Measurements from ENCODE around the gene CCDC40. TPM values are rescaled to one million over a fixed set of nuclear protein-coding genes. Genes with fewer than 3 reads are reported as not detected.
"Not testable (repeated sequence)": the region's sequence is repeated elsewhere in the genome, so short reads cannot be mapped to it uniquely, and the experiment has no call there.

Gene CCDC40
- total and polyA plus RNA-seq, 12 donors: 2.1 to 15.7 (median 6.0) TPM

- Histone ChIP-seq H3K27ac (no peak overlapping the region), H3K27me3 (no peaks in the 10 kb centered on the region), H3K4me3 (no peak overlapping the region), H3K9me3 (replicated peaks in 1 of 3) (no peaks in the 10 kb centered on the region), H3K36me3 (replicated peaks in 1 of 2) (no peaks in the 10 kb centered on the region), H3K4me1 (replicated peaks in 1 of 2) (peaks cover 0 to 3% of the 10 kb centered on the region in 2 donors)
- no peak for DNase-seq
- WGBS, 4 donors: 85 to 100% (median 90%) methylated on average over 3 to 11 of the region's 11 CpGs
- no peak for TF ChIP-seq CTCF (IDR thresholded peaks at IDR 0.05)
- TF ChIP-seq POLR2A (IDR thresholded peaks at IDR 0.05): no peak
- intact Hi-C loops (cut with DNase I): no loop called here
Observed at GRCh38 chr17:80086616-80087015, 50.2 kb downstream of the CCDC40 start.

GRCh38 chr17:80087346-80088265, 51.2 kb downstream of the CCDC40 start:
- Histone ChIP-seq H3K9me3 (replicated peaks in 1 of 3) (no peaks in the 10 kb centered on the region), H3K36me3 (replicated peaks in 1 of 2) (no peaks in the 10 kb centered on the region), H3K27me3 (no peaks in the 10 kb centered on the region), H3K4me1 (replicated peaks in 1 of 2) (no peaks in the 10 kb centered on the region), H3K4me3 (no peak overlapping the region), H3K27ac (no peak overlapping the region)
- DNase-seq: no peak
- 80 to 85% (median 83%) methylated on average over 28 to 34 of the region's 34 CpGs for WGBS, 4 donors
- TF ChIP-seq CTCF (IDR thresholded peaks at IDR 0.05): no peak
- no peak for TF ChIP-seq POLR2A (IDR thresholded peaks at IDR 0.05)
- intact Hi-C loops (cut with DNase I): no loop called here

GRCh38 chr17:80089762-80090161, 53.3 kb downstream of the CCDC40 start:
- Histone ChIP-seq H3K27ac (no peak overlapping the region), H3K4me1 (replicated peaks in 1 of 2) (no peaks in the 10 kb centered on the region), H3K27me3 (no peaks in the 10 kb centered on the region), H3K4me3 (no peak overlapping the region), H3K9me3 (replicated peaks in 1 of 3) (no peaks in the 10 kb centered on the region), H3K36me3 (replicated peaks in 1 of 2) (no peaks in the 10 kb centered on the region)
- no peak for DNase-seq
- WGBS, 4 donors: 95 to 97% (median 95%) methylated on average over 16 of the region's 16 CpGs
- TF ChIP-seq POLR2A (IDR thresholded peaks at IDR 0.05): no peak
- TF ChIP-seq CTCF (IDR thresholded peaks at IDR 0.05): no peak
- intact Hi-C loops (cut with DNase I): no loop called here

GRCh38 chr17:80090164-80090563, 53.7 kb downstream of the CCDC40 start:
- 92 to 95% (median 93%) methylated on average over 25 to 44 of the region's 44 CpGs for WGBS, 4 donors
- H3K9me3 ChIP-seq (replicated peaks in 1 of 3); H3K4me1 ChIP-seq (replicated peaks in 1 of 2); H3K27ac ChIP-seq; H3K36me3 ChIP-seq (replicated peaks in 1 of 2); intact Hi-C loops (cut with DNase I); DNase-seq; H3K4me3 ChIP-seq; H3K27me3 ChIP-seq: not testable (repeated sequence)

GRCh38 chr17:80091376-80091775, 54.9 kb downstream of the CCDC40 start:
- no peaks in the 10 kb centered on the region for H3K9me3 ChIP-seq (replicated peaks in 1 of 3)

More at GRCh38 chr17:80091376-80091775, 54.9 kb downstream of the CCDC40 start:
- Histone ChIP-seq H3K36me3 (replicated peaks in 1 of 2) (no peaks in the 10 kb centered on the region), H3K4me1 (replicated peaks in 1 of 2) (no peaks in the 10 kb centered on the region), H3K27ac (no peak overlapping the region), H3K27me3 (no peaks in the 10 kb centered on the region), H3K4me3 (no peak overlapping the region)
- no peak for DNase-seq
- intact Hi-C loops (cut with DNase I): no loop called here
- no peak for TF ChIP-seq POLR2A (IDR thresholded peaks at IDR 0.05)
- TF ChIP-seq CTCF (IDR thresholded peaks at IDR 0.05): no peak
- WGBS, 4 donors: 86 to 95% (median 89%) methylated on average over 4 of the region's 4 CpGs

Measured in adrenal gland (tissue), 12 donors.